Nephron (organoid): ENCODE results near the gene DNAJC10.
"Not testable (repeated sequence)": the region's sequence is repeated elsewhere in the genome, so short reads cannot be mapped to it uniquely, and the experiment has no call there.

Source experiments
- H3K27ac Mint-ChIP-seq, 3 experiments: 2 replicates each; pipeline ENCODE4 v1.8.0; 2020; ENCODE audit warnings: mixed read lengths in 3 of 3, mild to moderate bottlenecking in 2 of 3, moderate library complexity in 1 of 3
- H3K27me3 Mint-ChIP-seq: 2 replicates; pipeline ENCODE4 v1.8.0; 2021; ENCODE audit warnings: low read depth, mild to moderate bottlenecking, moderate library complexity, mixed read lengths
- H3K36me3 Mint-ChIP-seq: 2 replicates; pipeline ENCODE4 v1.8.0; 2020; ENCODE audit warnings: low read depth, mixed read lengths
- H3K4me1 Mint-ChIP-seq: 2 replicates; pipeline ENCODE4 v1.8.0; 2020; ENCODE audit warnings: mixed read lengths
- H3K4me3 Mint-ChIP-seq, 3 experiments: 2 replicates each; pipeline ENCODE4 v1.8.0; 2020; ENCODE audit warnings: mild to moderate bottlenecking in 3 of 3, mixed read lengths in 3 of 3, moderate library complexity in 2 of 3
- H3K9me3 Mint-ChIP-seq: 2 replicates; pipeline ENCODE4 v1.8.0; 2020; ENCODE audit warnings: mixed read lengths
- TF ChIP-seq, protein P1 (sequence below), 3 experiments: fragments of 200-600 bp; sonication (generic); IDR thresholded peaks; one replicate each; pipeline ENCODE4 v1.5.0; 2021; ENCODE audit warnings: antibody characterized with exemption in 3 of 3; ENCODE audit not compliant: unreplicated experiment in 3 of 3

DNAJC10 gene

DNA sequence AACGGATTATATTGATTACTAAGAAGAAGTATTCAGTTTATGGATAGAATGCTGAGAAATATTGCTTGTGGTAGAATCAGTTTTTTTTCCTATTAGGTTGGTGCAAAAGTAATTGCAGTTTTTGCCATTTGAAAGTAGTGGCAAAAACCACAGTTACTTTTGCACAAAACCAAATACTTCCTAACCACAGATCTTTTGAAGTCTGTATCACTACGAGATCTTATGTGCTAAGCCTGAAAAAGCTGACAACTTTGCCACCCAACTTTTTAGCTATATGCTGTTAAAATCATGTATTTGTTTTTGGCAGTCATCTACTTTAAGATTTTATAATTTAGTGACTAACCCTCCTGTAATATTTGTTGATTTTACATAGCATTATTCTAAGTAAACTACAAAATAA, 24.6 kb downstream of the DNAJC10 start:
- TF ChIP-seq, protein P1, sequence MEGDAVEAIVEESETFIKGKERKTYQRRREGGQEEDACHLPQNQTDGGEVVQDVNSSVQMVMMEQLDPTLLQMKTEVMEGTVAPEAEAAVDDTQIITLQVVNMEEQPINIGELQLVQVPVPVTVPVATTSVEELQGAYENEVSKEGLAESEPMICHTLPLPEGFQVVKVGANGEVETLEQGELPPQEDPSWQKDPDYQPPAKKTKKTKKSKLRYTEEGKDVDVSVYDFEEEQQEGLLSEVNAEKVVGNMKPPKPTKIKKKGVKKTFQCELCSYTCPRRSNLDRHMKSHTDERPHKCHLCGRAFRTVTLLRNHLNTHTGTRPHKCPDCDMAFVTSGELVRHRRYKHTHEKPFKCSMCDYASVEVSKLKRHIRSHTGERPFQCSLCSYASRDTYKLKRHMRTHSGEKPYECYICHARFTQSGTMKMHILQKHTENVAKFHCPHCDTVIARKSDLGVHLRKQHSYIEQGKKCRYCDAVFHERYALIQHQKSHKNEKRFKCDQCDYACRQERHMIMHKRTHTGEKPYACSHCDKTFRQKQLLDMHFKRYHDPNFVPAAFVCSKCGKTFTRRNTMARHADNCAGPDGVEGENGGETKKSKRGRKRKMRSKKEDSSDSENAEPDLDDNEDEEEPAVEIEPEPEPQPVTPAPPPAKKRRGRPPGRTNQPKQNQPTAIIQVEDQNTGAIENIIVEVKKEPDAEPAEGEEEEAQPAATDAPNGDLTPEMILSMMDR (IDR thresholded peaks at IDR 0.05; ENCODE audit: unreplicated experiment in 3 of 3), result no peak
- H3K4me3 Mint-ChIP-seq, result no peak overlapping the region

DNA sequence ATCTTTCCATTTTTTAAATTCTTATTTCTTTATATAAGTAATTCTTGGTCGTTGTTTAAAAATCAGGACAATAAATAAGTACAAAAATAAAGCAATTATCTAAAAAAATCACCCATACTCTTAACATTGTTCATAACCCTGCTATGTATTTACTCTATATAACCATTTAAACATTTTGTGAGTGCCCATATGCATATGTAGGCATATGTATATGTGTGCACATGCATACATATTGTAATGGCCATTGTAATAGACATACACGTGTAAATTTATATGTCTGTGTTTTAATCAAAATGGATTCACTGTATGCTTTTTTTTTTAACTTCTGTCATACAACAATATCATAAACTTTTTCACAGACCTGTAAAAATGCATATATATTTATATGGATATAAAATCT, 25.6 kb downstream of the DNAJC10 start:
- Mint-ChIP-seq H3K27me3 (no peaks in the 10 kb centered on the region), H3K9me3 (no peaks in the 10 kb centered on the region), H3K4me3 (no peak overlapping the region), H3K36me3 (peaks cover 79% of the 10 kb centered on the region), H3K4me1 (no peaks in the 10 kb centered on the region), H3K27ac (no peak overlapping the region)
- TF ChIP-seq, protein P1 (IDR thresholded peaks at IDR 0.05; ENCODE audit: unreplicated experiment in 3 of 3), result no peak

More for the DNA sequence above, 24.6 kb downstream of the DNAJC10 start:
- H3K27ac Mint-ChIP-seq, result no peak overlapping the region
- peaks cover 71% of the 10 kb centered on the region for H3K36me3 Mint-ChIP-seq
- H3K27me3 Mint-ChIP-seq, result no peaks in the 10 kb centered on the region
- no peaks in the 10 kb centered on the region for H3K9me3 Mint-ChIP-seq
- H3K4me1 Mint-ChIP-seq, result no peaks in the 10 kb centered on the region

DNA sequence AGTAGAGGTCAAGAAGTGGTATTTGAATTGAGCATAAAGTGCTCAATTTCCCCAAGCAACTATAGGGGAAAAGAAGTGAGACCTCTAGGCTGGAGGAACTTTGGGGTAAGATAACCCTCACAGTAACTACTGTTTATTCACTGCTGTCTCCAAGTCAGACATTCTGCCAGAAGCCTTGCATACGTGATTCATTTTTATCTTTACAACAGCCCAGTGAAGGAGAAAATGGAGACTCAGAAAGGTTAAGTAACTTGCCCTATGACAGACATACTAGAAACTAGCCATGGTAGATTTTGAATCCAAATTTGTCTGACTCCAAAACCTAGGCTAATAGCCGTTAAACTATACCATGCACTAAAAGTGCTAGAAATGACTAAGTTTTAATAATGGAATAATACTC, 28.4 kb downstream of the DNAJC10 start:
- Mint-ChIP-seq H3K27me3 (no peaks in the 10 kb centered on the region), H3K4me3 (no peak overlapping the region), H3K27ac (no peak overlapping the region), H3K36me3 (peaks cover 66% of the 10 kb centered on the region), H3K4me1 (no peaks in the 10 kb centered on the region), H3K9me3 (peaks cover 2% of the 10 kb centered on the region)
- TF ChIP-seq, protein P1 (IDR thresholded peaks at IDR 0.05; ENCODE audit: unreplicated experiment in 3 of 3), result no peak

DNA sequence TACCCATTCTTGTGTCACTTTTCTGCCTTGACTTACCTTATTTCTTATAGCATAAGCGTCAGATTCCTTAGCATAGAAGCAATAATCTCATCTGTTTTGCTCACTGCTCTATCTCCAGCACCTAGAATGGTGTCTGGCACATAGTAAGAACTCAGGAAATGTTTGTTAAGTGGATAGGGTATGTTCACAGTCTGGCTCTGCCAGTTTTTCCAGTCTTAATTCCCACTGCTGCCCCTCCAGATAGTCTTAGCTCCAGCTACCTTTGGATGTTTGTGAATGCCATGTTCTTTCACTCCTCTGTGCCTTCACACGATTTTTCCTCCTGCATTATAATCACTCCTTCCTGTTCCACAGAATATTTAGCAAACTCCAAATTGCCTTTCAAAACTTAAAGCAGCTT, 29.0 kb downstream of the DNAJC10 start:
- peaks cover 68% of the 10 kb centered on the region for H3K36me3 Mint-ChIP-seq
- TF ChIP-seq, protein P1 (IDR thresholded peaks at IDR 0.05; ENCODE audit: unreplicated experiment in 3 of 3), result no peak
- H3K27ac Mint-ChIP-seq, result no peak overlapping the region
- H3K4me1 Mint-ChIP-seq, result no peaks in the 10 kb centered on the region
- H3K27me3 Mint-ChIP-seq, result no peaks in the 10 kb centered on the region
- H3K9me3 Mint-ChIP-seq, result peaks cover 2% of the 10 kb centered on the region
- H3K4me3 Mint-ChIP-seq, result no peak overlapping the region

DNA sequence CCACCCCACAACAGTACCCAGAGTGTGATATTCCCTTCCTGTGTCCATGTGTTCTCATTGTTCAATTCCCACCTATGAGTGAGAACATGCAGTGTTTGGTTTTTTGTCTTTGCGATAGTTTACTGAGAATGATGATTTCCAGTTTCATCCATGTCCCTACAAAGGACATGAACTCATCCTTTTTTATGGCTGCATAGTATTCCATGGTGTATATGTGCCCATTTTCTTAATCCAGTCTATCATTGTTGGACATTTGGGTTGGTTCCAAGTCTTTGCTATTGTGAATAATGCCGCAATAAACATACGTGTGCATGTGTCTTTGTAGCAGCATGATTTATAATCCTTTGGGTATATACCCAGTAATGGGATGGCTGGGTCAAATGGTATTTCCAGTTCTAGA, 29.8 kb downstream of the DNAJC10 start:
- H3K36me3 Mint-ChIP-seq, result peaks cover 77% of the 10 kb centered on the region
- not testable (repeated sequence) for H3K4me1 Mint-ChIP-seq, H3K27me3 Mint-ChIP-seq, H3K4me3 Mint-ChIP-seq, H3K9me3 Mint-ChIP-seq, H3K27ac Mint-ChIP-seq

DNA sequence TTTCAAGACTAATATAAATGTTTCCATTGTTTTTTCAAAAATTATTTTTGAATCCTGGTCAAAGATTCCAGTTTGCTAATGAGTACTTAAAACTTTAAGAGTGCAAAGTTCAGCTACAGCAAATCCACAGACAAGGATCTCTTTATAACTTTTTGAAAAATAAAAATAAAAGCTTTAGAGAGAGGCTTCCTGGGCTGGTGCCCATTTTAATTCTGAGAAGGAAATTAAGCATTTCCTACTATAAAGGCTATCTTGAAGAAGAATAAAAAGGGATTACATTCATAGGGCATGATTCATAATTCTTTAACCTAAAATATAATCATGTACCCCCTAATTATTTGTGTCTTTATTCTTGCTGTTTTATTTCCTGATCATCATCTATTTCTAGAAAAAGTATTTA, 38.2 kb downstream of the DNAJC10 start:
- H3K9me3 Mint-ChIP-seq, result no peaks in the 10 kb centered on the region
- H3K27me3 Mint-ChIP-seq, result no peaks in the 10 kb centered on the region
- H3K4me1 Mint-ChIP-seq, result no peaks in the 10 kb centered on the region
- no peak overlapping the region for H3K4me3 Mint-ChIP-seq
- peaks cover 59% of the 10 kb centered on the region for H3K36me3 Mint-ChIP-seq
- H3K27ac Mint-ChIP-seq, result no peak overlapping the region
- TF ChIP-seq, protein P1 (IDR thresholded peaks at IDR 0.05; ENCODE audit: unreplicated experiment in 3 of 3), result no peak
